ENCODE results near the gene NBL1. TPM values are rescaled to one million over a fixed set of nuclear protein-coding genes. Genes with fewer than 3 reads are reported as not detected.

The NBL1 gene
- total and polyA plus RNA-seq, 9 of the 15 experiments (the other 6 are each of a cell fraction or from before 2014, with no cell fraction given), result 0.10 to 3.7 (median 1.8) TPM; not detected in 1

GRCh38 chr1:19672237-19672636, 28.1 kb downstream of the NBL1 start (continued):
- TF ChIP-seq BCLAF1 (IDR thresholded peaks at IDR 0.05; ENCODE audit: borderline replicate concordance in 1 of 2, control insufficient read depth in 1 of 2, low read depth in 2 of 2, low read length in 1 of 2) (no peak), HNRNPLL (IDR thresholded peaks at IDR 0.05; ENCODE audit: low read depth, low read length, poor library complexity, severe bottlenecking) (no peak)

- no peaks in the 10 kb centered on the region for H3K9me3 ChIP-seq (replicated peaks; ENCODE audit: control insufficient read depth, insufficient read depth, low read depth, low read length)
- no peak for FAIRE-seq
- TF ChIP-seq ARID3B (CRISPR knock-in tag; IDR thresholded peaks at IDR 0.05; ENCODE audit: borderline replicate concordance) (no peak), SIN3A (IDR thresholded peaks at IDR 0.05; ENCODE audit: borderline replicate concordance in 2 of 2, control insufficient read depth in 1 of 2, low read depth in 2 of 2, low read length in 2 of 2) (no peak), ZNF311 (CRISPR knock-in tag; IDR thresholded peaks at IDR 0.05) (no peak), SREBF1 (IDR thresholded peaks at IDR 0.05; ENCODE audit: borderline replicate concordance, low read depth, low read length) (no peak), XRCC5 (IDR thresholded peaks at IDR 0.05; ENCODE audit: low read depth, low read length) (no peak), SIN3B (IDR thresholded peaks at IDR 0.05; ENCODE audit: low read depth) (no peak), HDGF (IDR thresholded peaks at IDR 0.05) (no peak), OTX1 (CRISPR knock-in tag; IDR thresholded peaks at IDR 0.05) (no peak), HNRNPL (IDR thresholded peaks at IDR 0.05; ENCODE audit: low read depth, low read length) (no peak), GABPB1 (CRISPR knock-in tag; IDR thresholded peaks at IDR 0.05) (no peak), ZFP30 (CRISPR knock-in tag; IDR thresholded peaks at IDR 0.05; ENCODE audit: borderline replicate concordance) (no peak), ZNF431 (CRISPR knock-in tag; IDR thresholded peaks at IDR 0.05) (no peak), CBX5 (IDR thresholded peaks at IDR 0.05; ENCODE audit: borderline replicate concordance, low read depth) (no peak)
- TF ChIP-seq, protein P1, sequence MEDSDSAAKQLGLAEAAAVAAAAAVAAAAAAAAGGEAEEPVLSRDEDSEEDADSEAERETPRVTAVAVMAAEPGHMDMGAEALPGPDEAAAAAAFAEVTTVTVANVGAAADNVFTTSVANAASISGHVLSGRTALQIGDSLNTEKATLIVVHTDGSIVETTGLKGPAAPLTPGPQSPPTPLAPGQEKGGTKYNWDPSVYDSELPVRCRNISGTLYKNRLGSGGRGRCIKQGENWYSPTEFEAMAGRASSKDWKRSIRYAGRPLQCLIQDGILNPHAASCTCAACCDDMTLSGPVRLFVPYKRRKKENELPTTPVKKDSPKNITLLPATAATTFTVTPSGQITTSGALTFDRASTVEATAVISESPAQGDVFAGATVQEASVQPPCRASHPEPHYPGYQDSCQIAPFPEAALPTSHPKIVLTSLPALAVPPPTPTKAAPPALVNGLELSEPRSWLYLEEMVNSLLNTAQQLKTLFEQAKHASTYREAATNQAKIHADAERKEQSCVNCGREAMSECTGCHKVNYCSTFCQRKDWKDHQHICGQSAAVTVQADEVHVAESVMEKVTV (CRISPR knock-in tag; IDR thresholded peaks at IDR 0.05), result no peak
These were observed 31.7 kb downstream of the NBL1 start for GRCh38 chr1:19675797-19676196.

More at GRCh38 chr1:19675797-19676196, 31.7 kb downstream of the NBL1 start:
- ATAC-seq, result no peak
- ChIA-PET CTCF (ENCODE audit: low intra/inter-chr PET ratio) (no interaction called here), POLR2A (no interaction called here)
- Histone ChIP-seq H3K9ac (ENCODE audit: insufficient read depth in 1 of 2, low read depth in 2 of 2, low read length in 2 of 2) (no peak overlapping the region), H3K36me3 (ENCODE audit: control insufficient read depth, insufficient read depth, low read length) (no peaks in the 10 kb centered on the region), H2AFZ (ENCODE audit: low read depth, low read length) (no peak overlapping the region), H4K20me1 (replicated peaks; ENCODE audit: control insufficient read depth, insufficient read depth, low read length) (peaks cover 32% of the 10 kb centered on the region), H3K4me2 (ENCODE audit: insufficient read depth, low read length) (no peak overlapping the region), H3K4me3 (no peak overlapping the region), H3K79me2 (ENCODE audit: control insufficient read depth, insufficient read depth, low read length) (no peaks in the 10 kb centered on the region), H3K4me1 (replicated peaks in 1 of 2; ENCODE audit: control insufficient read depth in 2 of 2, insufficient read depth in 2 of 2, low read length in 2 of 2) (peaks cover 0 to 9% of the 10 kb centered on the region in 2 experiments; a peak in 1 of 5 replicates), H3K27ac (ENCODE audit: extremely low read depth, low read depth, low read length) (no peak overlapping the region), H3K27me3 (ENCODE audit: control insufficient read depth in 2 of 2, insufficient read depth in 2 of 2, low read length in 2 of 2) (peaks cover 20 to 39% of the 10 kb centered on the region in 2 experiments), H3K9me1 (ENCODE audit: control insufficient read depth, insufficient read depth, low read length) (no peaks in the 10 kb centered on the region)
- BruUV-seq (replicated peaks), result no TSS peak
- DNase-seq (ENCODE audit: extremely low read depth in 1 of 4, low spot score in 3 of 4), result no peak
- 3% methylated on average over 5 of the region's 5 CpGs for WGBS (ENCODE audit: insufficient coverage, low coverage, missing lambda C conversion rate)
- intact Hi-C loops (cut with micrococcal nuclease) (no loop called here), in situ Hi-C loops (cut with MboI) (no loop called here)
